IMR-90 (cell line): ENCODE results near the gene AURKA. TPM values are rescaled to one million over a fixed set of nuclear protein-coding genes. Genes with fewer than 3 reads are reported as not detected.

Experiments
- ATAC-seq: fragments of 200-7000 bp; cut with Tn5 transposase; 2 replicates; pipeline ENCODE4 v1.9.1; 2020; ENCODE audit warnings: low read depth, mild to moderate bottlenecking, moderate library complexity
- BruUV-seq: library from RNA; stranded (reverse); fragments of 400-500 nt; replicated peaks from 2 replicates; lab custom pipeline; 2021; lab: Mats Ljungman, UMichigan
- CTCF ChIA-PET: fragments of 300-600 bp; formaldehyde crosslinking; extraction: SDS; loops from one replicate; lab custom pipeline; 2021; ENCODE audit warnings: antibody characterized with exemption; lab: Yijun Ruan, JAX
- POLR2A ChIA-PET: fragments of 300-600 bp; sonication (Branson Sonifier 250); formaldehyde crosslinking; loops from one replicate; lab custom pipeline; 2022; ENCODE audit warnings: antibody characterized with exemption; ENCODE audit not compliant: unreplicated experiment; lab: Charles Lee
- DNase-seq: peaks from one replicate; pipeline ENCODE4 v3.0.0; 2013
- H2AFZ ChIP-seq: replicated peaks from 2 replicates; pipeline ENCODE3; 2013; ENCODE audit warnings: low read length, mild to moderate bottlenecking; ENCODE audit not compliant: poor library complexity
- H2AK5ac ChIP-seq: 2 replicates; pipeline ENCODE4 v1.6.1; 2013; ENCODE audit warnings: low read depth, low read length, inconsistent platforms
- H2AK9ac ChIP-seq: replicated peaks from 2 replicates; pipeline ENCODE3; 2013; ENCODE audit warnings: mild to moderate bottlenecking, low read depth, low read length, moderate library complexity; ENCODE audit not compliant: poor library complexity
- H2BK120ac ChIP-seq: 2 replicates; pipeline ENCODE4 v1.6.1; 2013; ENCODE audit warnings: low read depth, low read length, inconsistent platforms
- H2BK15ac ChIP-seq: 3 replicates; pipeline ENCODE4 v1.6.1; 2013; ENCODE audit warnings: low read depth, low read length, inconsistent platforms
- H2BK20ac ChIP-seq: 2 replicates; pipeline ENCODE4 v1.6.1; 2013; ENCODE audit warnings: low read depth, mild to moderate bottlenecking, inconsistent platforms, low read length, moderate library complexity
- H2BK5ac ChIP-seq: 2 replicates; pipeline ENCODE4 v1.6.1; 2013; ENCODE audit warnings: mild to moderate bottlenecking, low read depth, low read length, inconsistent platforms; ENCODE audit not compliant: poor library complexity, severe bottlenecking
- H3K14ac ChIP-seq: replicated peaks from 2 replicates; pipeline ENCODE4 v1.6.1; 2013; ENCODE audit warnings: low read depth, low read length, inconsistent platforms
- H3K18ac ChIP-seq: 2 replicates; pipeline ENCODE4 v1.6.1; 2013; ENCODE audit warnings: low read depth, low read length, control low read depth
- H3K23ac ChIP-seq: 2 replicates; pipeline ENCODE4 v1.6.1; 2013; ENCODE audit warnings: low read depth, low read length, inconsistent platforms
- H3K27ac ChIP-seq: 2 replicates; pipeline ENCODE4 v1.5.1; 2013; ENCODE audit warnings: mild to moderate bottlenecking, control low read depth, low read length; ENCODE audit not compliant: insufficient read depth
- H3K27me3 ChIP-seq: 2 replicates; pipeline ENCODE4 v1.6.1; 2013; ENCODE audit warnings: low read length; ENCODE audit not compliant: control insufficient read depth, insufficient read depth
- H3K36me3 ChIP-seq: 2 replicates; pipeline ENCODE4 v1.6.1; 2013; ENCODE audit warnings: low read length, mixed read lengths; ENCODE audit not compliant: control insufficient read depth, insufficient read depth
- H3K4ac ChIP-seq: 2 replicates; pipeline ENCODE4 v1.6.1; 2013; ENCODE audit warnings: low read depth, low read length, inconsistent platforms
- H3K4me1 ChIP-seq: 2 replicates; pipeline ENCODE4 v1.6.1; 2013; ENCODE audit warnings: low read length, mixed read lengths; ENCODE audit not compliant: control insufficient read depth, insufficient read depth
- H3K4me2 ChIP-seq: 2 replicates; pipeline ENCODE4 v1.6.1; 2013; ENCODE audit warnings: low read depth, mild to moderate bottlenecking, control low read depth, low read length, moderate library complexity
- H3K4me3 ChIP-seq: 2 replicates; pipeline ENCODE4 v1.5.1; 2013; ENCODE audit warnings: low read depth, mild to moderate bottlenecking, control low read depth, low read length, moderate library complexity; ENCODE audit not compliant: insufficient read depth
- H3K56ac ChIP-seq: 2 replicates; pipeline ENCODE4 v1.6.1; 2013; ENCODE audit warnings: low read length, inconsistent platforms; ENCODE audit not compliant: insufficient read depth; ENCODE audit errors: extremely low read depth
- H3K79me1 ChIP-seq, 2 experiments: 2 replicates each; pipeline ENCODE4 v1.6.1; 2013; ENCODE audit warnings: low read length in 2 of 2, inconsistent platforms in 1 of 2, low read depth in 1 of 2
- H3K9ac ChIP-seq: 2 replicates; pipeline ENCODE4 v1.6.1; 2013; ENCODE audit warnings: low read depth, low read length, control low read depth
- H3K9me1 ChIP-seq: 2 replicates; pipeline ENCODE4 v1.6.1; 2013; ENCODE audit warnings: low read length, inconsistent platforms; ENCODE audit not compliant: insufficient read depth
- H3K9me3 ChIP-seq: 2 replicates; pipeline ENCODE4 v1.6.1; 2013; ENCODE audit warnings: low read length; ENCODE audit not compliant: control insufficient read depth, insufficient read depth
- H4K20me1 ChIP-seq: 2 replicates; pipeline ENCODE4 v1.6.1; 2013; ENCODE audit warnings: low read length, inconsistent platforms; ENCODE audit not compliant: insufficient read depth
- H4K5ac ChIP-seq: 2 replicates; pipeline ENCODE4 v1.6.1; 2013; ENCODE audit warnings: mild to moderate bottlenecking, low read depth, low read length, control low read depth
- H4K8ac ChIP-seq, 2 experiments: 2 replicates each; pipeline ENCODE4 v1.6.1; 2013; ENCODE audit warnings: low read depth in 2 of 2, low read length in 2 of 2, control low read depth in 1 of 2, inconsistent platforms in 1 of 2
- H4K91ac ChIP-seq: 2 replicates; pipeline ENCODE4 v1.6.1; 2013; ENCODE audit warnings: low read depth, low read length, inconsistent platforms; ENCODE audit not compliant: insufficient read depth
- BHLHE40 ChIP-seq: fragments of 150-350 bp; IDR thresholded peaks from 2 replicates; pipeline ENCODE4 v1.6.1; 2016; ENCODE audit warnings: mild to moderate bottlenecking, low read depth, low read length
- CEBPB ChIP-seq: IDR thresholded peaks from 2 replicates; pipeline ENCODE4 v1.6.1; 2012; ENCODE audit warnings: low read depth, low read length, improper control_type of control experiment
- CHD1 ChIP-seq: IDR thresholded peaks from 2 replicates; pipeline ENCODE4 v1.6.1; 2012; ENCODE audit warnings: low read depth, low read length, improper control_type of control experiment
- FOS ChIP-seq: fragments of 150-350 bp; IDR thresholded peaks from 2 replicates; pipeline ENCODE4 v1.6.1; 2016; ENCODE audit warnings: low read depth, low read length
- MAFK ChIP-seq: IDR thresholded peaks from 2 replicates; pipeline ENCODE4 v1.6.1; 2012; ENCODE audit warnings: low read depth, low read length, improper control_type of control experiment
- MAZ ChIP-seq: IDR thresholded peaks from 2 replicates; pipeline ENCODE4 v1.6.1; 2012; ENCODE audit warnings: low read depth, mild to moderate bottlenecking, low read length, improper control_type of control experiment, moderate library complexity, borderline replicate concordance
- MXI1 ChIP-seq: IDR thresholded peaks from 2 replicates; pipeline ENCODE4 v1.6.1; 2012; ENCODE audit warnings: low read depth, mild to moderate bottlenecking, low read length, moderate library complexity, borderline replicate concordance
- NFE2L2 ChIP-seq: fragments of 150-350 bp; IDR thresholded peaks from 2 replicates; pipeline ENCODE4 v1.6.1; 2016; ENCODE audit warnings: low read depth, mild to moderate bottlenecking, low read length
- POLR2A ChIP-seq: IDR thresholded peaks from 2 replicates; pipeline ENCODE4 v1.6.1; 2012; ENCODE audit warnings: mild to moderate bottlenecking, low read depth, low read length
- RAD21 ChIP-seq: IDR thresholded peaks from 2 replicates; pipeline ENCODE4 v1.6.1; 2012; ENCODE audit warnings: low read length, improper control_type of control experiment
- RCOR1 ChIP-seq: IDR thresholded peaks from 2 replicates; pipeline ENCODE4 v1.6.1; 2012; ENCODE audit warnings: mild to moderate bottlenecking, low read length, improper control_type of control experiment; ENCODE audit not compliant: insufficient replicate concordance
- RFX5 ChIP-seq: IDR thresholded peaks from 2 replicates; pipeline ENCODE4 v1.8.0; 2012; ENCODE audit warnings: low read depth, mild to moderate bottlenecking, low read length, moderate library complexity
- SMC3 ChIP-seq: fragments of 150-350 bp; IDR thresholded peaks from 2 replicates; pipeline ENCODE4 v1.6.1; 2016; ENCODE audit warnings: low read depth, mild to moderate bottlenecking, antibody characterized with exemption, low read length, moderate library complexity
- WGBS, 2 experiments: methylation state at CpG; one replicate each; pipeline versions ENCODE4 v1.1.5 to v1.1.7; 2013; ENCODE audit warnings: missing lambda C conversion rate in 2 of 2; ENCODE audit not compliant: insufficient read length in 1 of 2; ENCODE audit errors: extremely low coverage in 2 of 2; 5-methylcytosine and 5-hydroxymethylcytosine counted together
- dilution Hi-C: fragments of 300-500 bp; cut with HindIII; formaldehyde crosslinking; loops from one replicate; pipeline ENCODE4 v1.14.3; 2018; ENCODE audit warnings: low sequenced_read_pairs; ENCODE audit not compliant: unreplicated experiment
- in situ Hi-C: fragments of 300-500 bp; cut with MboI; formaldehyde crosslinking; loops from 3 replicates; pipeline ENCODE4 v1.14.3; 2019; ENCODE audit warnings: low sequenced_read_pairs, inconsistent platforms, mixed read lengths
- intact Hi-C: fragments of 100-400 bp; cut with micrococcal nuclease; formaldehyde crosslinking; loops from 2 replicates; pipeline ENCODE4 v1.10.0; 2022
- polyA plus RNA-seq, 3 experiments: library from polyadenylated mRNA; depleted of rRNA; stranded (reverse); fragments of >200 nt; gene quantifications; 2 replicates each; pipeline ENCODE4 v1.2.3, GENCODE V29; 2012; ENCODE audit warnings: low replicate concordance in 1 of 3
- total RNA-seq: library from RNA; depleted of rRNA; stranded (reverse); fragments of >200 nt; gene quantifications from 2 replicates; pipeline ENCODE4 v1.2.3, GENCODE V29; 2012
- TF ChIP-seq, protein P1 (sequence below): conservative IDR thresholded peaks from 2 replicates; pipeline ENCODE4 v1.5.1; 2012; ENCODE audit warnings: mild to moderate bottlenecking, low read depth, low read length, improper control_type of control experiment
- TF ChIP-seq, protein P2 (sequence below): fragments of 150-350 bp; IDR thresholded peaks from 2 replicates; pipeline ENCODE4 v1.6.1; 2016; ENCODE audit warnings: low read depth, mild to moderate bottlenecking, low read length, moderate library complexity, borderline replicate concordance
- TF ChIP-seq, protein P3 (sequence below): fragments of 150-350 bp; IDR thresholded peaks from 2 replicates; pipeline ENCODE4 v1.6.1; 2017; ENCODE audit warnings: mild to moderate bottlenecking, antibody characterized with exemption, low read length, low read depth

Gene AURKA
- total and polyA plus RNA-seq, 2 of the 4 experiments (the other 2 are of a cell fraction): 68.0 to 83.3 TPM

DNA sequence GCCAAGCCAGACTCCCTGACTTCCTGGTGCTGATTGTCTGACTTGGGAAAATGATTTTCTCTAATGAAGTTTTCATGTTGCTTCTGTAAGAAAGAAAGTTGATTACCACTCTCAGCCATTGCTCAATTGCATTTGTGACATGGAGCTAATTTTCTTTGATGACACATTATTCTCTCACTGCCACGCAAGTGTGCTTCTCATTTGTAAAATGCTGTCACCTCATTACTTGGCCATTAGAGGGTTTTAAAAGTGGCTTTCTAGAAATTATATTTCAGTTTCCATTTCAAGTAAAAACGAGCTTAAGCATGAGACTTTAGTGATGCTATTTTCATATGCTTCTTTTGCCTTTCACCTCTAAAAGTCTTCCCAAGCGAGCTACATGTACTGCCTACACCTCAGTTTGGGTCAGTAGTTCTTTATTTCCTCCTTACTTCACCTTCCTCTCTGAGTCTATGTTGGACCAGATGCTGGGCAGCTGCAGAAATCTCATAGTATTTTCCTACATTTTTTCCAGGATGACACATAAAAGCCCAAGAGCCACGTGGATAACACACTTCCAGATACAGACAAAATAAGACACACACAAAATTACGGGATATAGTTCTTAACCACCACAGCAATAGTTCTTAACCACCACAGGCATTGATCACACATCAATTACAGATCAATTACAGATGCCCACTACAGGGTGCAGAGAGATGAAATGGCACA is 39.5 kb downstream of the AURKA start:
- H4K8ac ChIP-seq: no peak overlapping the region
- no peak overlapping the region for H2BK20ac ChIP-seq
- no peaks in the 10 kb centered on the region for H3K9me1 ChIP-seq
- in situ Hi-C loops (loop anchor here (25.0 kb wide), 1 partner anchor 435 kb away; no protein-coding TSS in a partner anchor), intact Hi-C loops (no loop called here), dilution Hi-C loops (no loop called here)
- H4K20me1 ChIP-seq: no peaks in the 10 kb centered on the region
- H3K4me1 ChIP-seq: peaks cover 2% of the 10 kb centered on the region; the same call in 1 of the 2 replicates
- H3K27me3 ChIP-seq: peaks cover 2% of the 10 kb centered on the region; the same call in 1 of the 2 replicates
- no peak overlapping the region for H4K5ac ChIP-seq
- no peak overlapping the region for H2AFZ ChIP-seq
- ATAC-seq (no peak), DNase-seq (peak; percentile 27)
- POLR2A ChIA-PET: no interaction called here
- no peak overlapping the region for H3K4me3 ChIP-seq
- H3K23ac ChIP-seq: no peak overlapping the region
- H3K79me1 ChIP-seq: no peaks in the 10 kb centered on the region
- WGBS, 2 experiments: no CpG with 5 or more reads among the region's 5 CpGs
- H2AK9ac ChIP-seq: no peak overlapping the region
- H3K14ac ChIP-seq: no peak overlapping the region
- no peak overlapping the region for H3K4ac ChIP-seq
- H2BK120ac ChIP-seq: no peak overlapping the region
- H3K18ac ChIP-seq: no peak overlapping the region
- H3K36me3 ChIP-seq: no peaks in the 10 kb centered on the region
- H2BK15ac ChIP-seq: no peak overlapping the region
- no peak for TF ChIP-seq MAZ
- TF ChIP-seq BHLHE40: no peak
- TF ChIP-seq CHD1: no peak
- no peak for TF ChIP-seq MXI1
- TF ChIP-seq, protein P1, sequence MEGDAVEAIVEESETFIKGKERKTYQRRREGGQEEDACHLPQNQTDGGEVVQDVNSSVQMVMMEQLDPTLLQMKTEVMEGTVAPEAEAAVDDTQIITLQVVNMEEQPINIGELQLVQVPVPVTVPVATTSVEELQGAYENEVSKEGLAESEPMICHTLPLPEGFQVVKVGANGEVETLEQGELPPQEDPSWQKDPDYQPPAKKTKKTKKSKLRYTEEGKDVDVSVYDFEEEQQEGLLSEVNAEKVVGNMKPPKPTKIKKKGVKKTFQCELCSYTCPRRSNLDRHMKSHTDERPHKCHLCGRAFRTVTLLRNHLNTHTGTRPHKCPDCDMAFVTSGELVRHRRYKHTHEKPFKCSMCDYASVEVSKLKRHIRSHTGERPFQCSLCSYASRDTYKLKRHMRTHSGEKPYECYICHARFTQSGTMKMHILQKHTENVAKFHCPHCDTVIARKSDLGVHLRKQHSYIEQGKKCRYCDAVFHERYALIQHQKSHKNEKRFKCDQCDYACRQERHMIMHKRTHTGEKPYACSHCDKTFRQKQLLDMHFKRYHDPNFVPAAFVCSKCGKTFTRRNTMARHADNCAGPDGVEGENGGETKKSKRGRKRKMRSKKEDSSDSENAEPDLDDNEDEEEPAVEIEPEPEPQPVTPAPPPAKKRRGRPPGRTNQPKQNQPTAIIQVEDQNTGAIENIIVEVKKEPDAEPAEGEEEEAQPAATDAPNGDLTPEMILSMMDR: no peak
- no peak for TF ChIP-seq MAFK
- TF ChIP-seq RCOR1: no peak
- TF ChIP-seq FOS: no peak
- TF ChIP-seq NFE2L2: no peak
- TF ChIP-seq, protein P2, sequence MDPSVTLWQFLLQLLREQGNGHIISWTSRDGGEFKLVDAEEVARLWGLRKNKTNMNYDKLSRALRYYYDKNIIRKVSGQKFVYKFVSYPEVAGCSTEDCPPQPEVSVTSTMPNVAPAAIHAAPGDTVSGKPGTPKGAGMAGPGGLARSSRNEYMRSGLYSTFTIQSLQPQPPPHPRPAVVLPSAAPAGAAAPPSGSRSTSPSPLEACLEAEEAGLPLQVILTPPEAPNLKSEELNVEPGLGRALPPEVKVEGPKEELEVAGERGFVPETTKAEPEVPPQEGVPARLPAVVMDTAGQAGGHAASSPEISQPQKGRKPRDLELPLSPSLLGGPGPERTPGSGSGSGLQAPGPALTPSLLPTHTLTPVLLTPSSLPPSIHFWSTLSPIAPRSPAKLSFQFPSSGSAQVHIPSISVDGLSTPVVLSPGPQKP: no peak
- no peak for TF ChIP-seq RAD21
- TF ChIP-seq POLR2A: no peak
- TF ChIP-seq SMC3: no peak
- TF ChIP-seq, protein P3, sequence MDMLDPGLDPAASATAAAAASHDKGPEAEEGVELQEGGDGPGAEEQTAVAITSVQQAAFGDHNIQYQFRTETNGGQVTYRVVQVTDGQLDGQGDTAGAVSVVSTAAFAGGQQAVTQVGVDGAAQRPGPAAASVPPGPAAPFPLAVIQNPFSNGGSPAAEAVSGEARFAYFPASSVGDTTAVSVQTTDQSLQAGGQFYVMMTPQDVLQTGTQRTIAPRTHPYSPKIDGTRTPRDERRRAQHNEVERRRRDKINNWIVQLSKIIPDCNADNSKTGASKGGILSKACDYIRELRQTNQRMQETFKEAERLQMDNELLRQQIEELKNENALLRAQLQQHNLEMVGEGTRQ: no peak
- no peak for TF ChIP-seq CEBPB
- TF ChIP-seq RFX5: no peak
- no peak overlapping the region for H3K56ac ChIP-seq
- no peak overlapping the region for H3K27ac ChIP-seq
- no TSS peak for BruUV-seq
- no peaks in the 10 kb centered on the region for H3K9me3 ChIP-seq
- H2AK5ac ChIP-seq: no peak overlapping the region
- no peak overlapping the region for H3K9ac ChIP-seq
- H3K4me2 ChIP-seq: no peak overlapping the region
- H4K91ac ChIP-seq: no peak overlapping the region
- CTCF ChIA-PET: no interaction called here
- H2BK5ac ChIP-seq: no peak overlapping the region
